ENCODE data around the gene ZNF236.

GRCh38 chr18:76953156-76953555, 130.8 kb downstream of the ZNF236 start:
- TF ChIP-seq POLR2AphosphoS5 (IDR thresholded peaks at IDR 0.05), result no peak
- TF ChIP-seq CTCF (IDR thresholded peaks at IDR 0.05), result no peak

All from suprapubic skin (tissue), 3 donors.